GM23248 (cell line): ENCODE results near the gene WDR19. TPM values are rescaled to one million over a fixed set of nuclear protein-coding genes. Genes with fewer than 3 reads are reported as not detected.

Source experiments
- DNase-seq: peaks from one replicate; pipeline ENCODE4 v3.0.0-alpha.2; 2015
- H2AFZ ChIP-seq: fragments of 200-600 bp; sonication (generic); 2 replicates; pipeline ENCODE4 v1.6.1; 2016; ENCODE audit warnings: antibody characterized with exemption
- H3F3A ChIP-seq: fragments of 200-600 bp; sonication (generic); 2 replicates; pipeline ENCODE4 v1.6.1; 2016; ENCODE audit warnings: mild to moderate bottlenecking, antibody characterized with exemption, mixed run types; ENCODE audit not compliant: insufficient read depth
- H3K27ac ChIP-seq: fragments of 200-600 bp; sonication (generic); 2 replicates; pipeline ENCODE4 v1.5.1; 2016; ENCODE audit warnings: mild to moderate bottlenecking
- H3K27me3 ChIP-seq: fragments of 200-600 bp; sonication (generic); replicated peaks from 2 replicates; pipeline ENCODE4 v1.6.1; 2016; ENCODE audit warnings: mild to moderate bottlenecking; ENCODE audit not compliant: insufficient read depth
- H3K36me3 ChIP-seq: fragments of 200-600 bp; sonication (generic); 2 replicates; pipeline ENCODE4 v1.6.1; 2016; ENCODE audit warnings: low read depth, mild to moderate bottlenecking
- H3K4me1 ChIP-seq: fragments of 200-600 bp; sonication (generic); 2 replicates; pipeline ENCODE4 v1.6.1; 2016; ENCODE audit warnings: mild to moderate bottlenecking; ENCODE audit not compliant: insufficient read depth
- H3K4me2 ChIP-seq: fragments of 200-600 bp; sonication (generic); one replicate; pipeline ENCODE4 v1.6.1; 2016; ENCODE audit warnings: mild to moderate bottlenecking; ENCODE audit not compliant: unreplicated experiment
- H3K4me3 ChIP-seq: fragments of 200-600 bp; sonication (generic); 2 replicates; pipeline ENCODE4 v1.5.1; 2016; ENCODE audit warnings: mild to moderate bottlenecking
- H3K79me2 ChIP-seq: fragments of 200-600 bp; sonication (generic); 2 replicates; pipeline ENCODE4 v1.6.1; 2016; ENCODE audit warnings: mild to moderate bottlenecking; ENCODE audit not compliant: insufficient read depth
- H3K9ac ChIP-seq: fragments of 200-600 bp; sonication (generic); 2 replicates; pipeline ENCODE4 v1.6.1; 2016; ENCODE audit warnings: mild to moderate bottlenecking
- H3K9me2 ChIP-seq: fragments of 200-600 bp; sonication (generic); 2 replicates; pipeline ENCODE4 v1.6.1; 2016; ENCODE audit warnings: mixed run types, mild to moderate bottlenecking, moderate library complexity; ENCODE audit not compliant: insufficient read depth
- H3K9me3 ChIP-seq: fragments of 200-600 bp; sonication (generic); one replicate; pipeline ENCODE4 v1.6.1; 2017; ENCODE audit warnings: low read depth
- H4K20me1 ChIP-seq: fragments of 200-600 bp; sonication (generic); 2 replicates; pipeline ENCODE4 v1.6.0; 2016; ENCODE audit not compliant: insufficient read depth
- EZH2 ChIP-seq: fragments of 200-600 bp; sonication (generic); IDR thresholded peaks from 2 replicates; pipeline ENCODE4 v1.6.1; 2018; ENCODE audit warnings: antibody characterized with exemption, mild to moderate bottlenecking; ENCODE audit not compliant: insufficient read depth, poor library complexity, severe bottlenecking
- EZH2phosphoT487 ChIP-seq: fragments of 200-600 bp; sonication (generic); IDR thresholded peaks from 2 replicates; pipeline ENCODE4 v1.6.1; 2018; ENCODE audit warnings: antibody characterized with exemption, moderate library complexity, mild to moderate bottlenecking, low read depth; ENCODE audit not compliant: insufficient read depth
- WGBS, 2 experiments: methylation state at CpG; one replicate each; pipeline ENCODE4 v1.1.6; 2015 to 2017; ENCODE audit warnings: low lambda C conversion rate in 2 of 2, low coverage in 1 of 2; ENCODE audit errors: missing lambda C conversion rate in 2 of 2; 5-methylcytosine and 5-hydroxymethylcytosine counted together
- in situ Hi-C: fragments of 300-500 bp; cut with MboI; formaldehyde crosslinking; loops from 2 replicates; pipeline ENCODE4 v1.15.0; 2020
- polyA plus RNA-seq: library from polyadenylated mRNA; unstranded; fragments of >200 nt; fragmentation: Nextera tagmentation; extraction: Ambion mirVana; gene quantifications from 2 replicates; pipeline ENCODE4 v1.2.1, GENCODE V29; 2016
- small RNA-seq: library from RNA; depleted of rRNA; stranded (forward); fragments of <200 nt; gene quantifications from one replicate; pipeline ENCODE3, GENCODE V24; 2014; ENCODE audit warnings: low read depth, low replicate concordance
- total RNA-seq: library from RNA; depleted of rRNA; stranded (reverse); fragments of >200 nt; shearing (Covaris generic); gene quantifications from 2 replicates; pipeline ENCODE4 v1.2.3, GENCODE V29; 2014; rRNA removed

Gene WDR19
- total and polyA plus RNA-seq, 2 experiments from 2014 or later, result 17.3 to 23.7 TPM

- no peak overlapping the region for H2AFZ ChIP-seq
- in situ Hi-C loops, result no loop called here
- no peak overlapping the region for H3K4me3 ChIP-seq
- no peaks in the 10 kb centered on the region for H3K9me3 ChIP-seq
- WGBS, 2 experiments, result 97 to 100% methylated on average over 1 of the region's 1 CpG
- H3K4me2 ChIP-seq, result no peak overlapping the region
- H4K20me1 ChIP-seq, result no peaks in the 10 kb centered on the region
- H3K9me2 ChIP-seq, result no peaks in the 10 kb centered on the region
- H3K9ac ChIP-seq, result no peak overlapping the region
- no peaks in the 10 kb centered on the region; the same call in 1 of the 2 replicates for H3K36me3 ChIP-seq
- TF ChIP-seq EZH2phosphoT487 (no peak), EZH2 (no peak)
- no peaks in the 10 kb centered on the region for H3K27me3 ChIP-seq
- H3K27ac ChIP-seq, result no peak overlapping the region
- peaks cover 86% of the 10 kb centered on the region for H3K79me2 ChIP-seq
- no peaks in the 10 kb centered on the region; the same call in 1 of the 2 replicates for H3K4me1 ChIP-seq
- no peaks in the 10 kb centered on the region for H3F3A ChIP-seq
- DNase-seq, result no peak
Measured at GRCh38 chr4:39330353-39330752, 148.0 kb downstream of the WDR19 start.

GRCh38 chr4:39331191-39331590 is 148.9 kb downstream of the WDR19 start:
- in situ Hi-C loops, result no loop called here
- Histone ChIP-seq H2AFZ (no peak overlapping the region), H3K27ac (no peak overlapping the region), H3K9me2 (no peaks in the 10 kb centered on the region), H3K9ac (no peak overlapping the region), H3K4me1 (no peaks in the 10 kb centered on the region; the same call in 1 of the 2 replicates), H3K9me3 (no peaks in the 10 kb centered on the region), H3K36me3 (no peaks in the 10 kb centered on the region), H3F3A (no peaks in the 10 kb centered on the region), H3K27me3 (no peaks in the 10 kb centered on the region), H4K20me1 (no peaks in the 10 kb centered on the region), H3K4me2 (no peak overlapping the region), H3K79me2 (peaks cover 92% of the 10 kb centered on the region), H3K4me3 (no peak overlapping the region)
- no peak for DNase-seq
- TF ChIP-seq EZH2, result no peak
- TF ChIP-seq EZH2phosphoT487, result no peak
- 74 to 89% methylated on average over 2 of the region's 2 CpGs for WGBS, 2 experiments

Small RNA genes lying within 50 kb of the gene (small RNA-seq; reads per million reads assigned to genes)
- gene RNU6-32P, result not detected

Other genes with a start within 250 kb of the WDR19 start
- gene TMEM156, start 150.1 kb upstream of the WDR19 start, total RNA-seq, result not detected in 2 replicates
- gene TMEM156, start 150.1 kb upstream of the WDR19 start, polyA plus RNA-seq, result 0.30 TPM in 1 of 2 replicates, not detected in the other
- 43.3 and 49.4 TPM in 2 replicates for gene KLHL5, start 120.3 kb upstream of the WDR19 start, total RNA-seq
- 27.0 and 28.3 TPM in 2 replicates for gene KLHL5, start 120.3 kb upstream of the WDR19 start, polyA plus RNA-seq
- gene RFC1, start 183.8 kb downstream of the WDR19 start, total RNA-seq, result 35.3 and 46.3 TPM in 2 replicates
- 35.3 and 39.5 TPM in 2 replicates for gene RFC1, start 183.8 kb downstream of the WDR19 start, polyA plus RNA-seq
- gene KLB, start 224.4 kb downstream of the WDR19 start, total RNA-seq, result not detected in 2 replicates
- not detected in 2 replicates for gene KLB, start 224.4 kb downstream of the WDR19 start, polyA plus RNA-seq